Stimulated activated CD4-positive, alpha-beta T cell treated with anti-CD3 and anti-CD28 coated beads, Interleukin-2, amount 100 ng/mL, for 24 hours (primary cell): ENCODE data around the gene FAM174C.

Experiments
- DNase-seq, 2 donors: peaks; one replicate each; pipeline ENCODE4 v3.0.0-alpha.2; 2020

FAM174C gene

GRCh38 chr19:1327125-1327524, 51.8 kb downstream of the FAM174C start:
- no peak for DNase-seq
